ENCODE measurements around the gene EMC8.
A peak's percentile ranks its signal among the peaks of the same experiment; 100 is the strongest.
"Not testable (repeated sequence)": the region's sequence is repeated elsewhere in the genome, so short reads cannot be mapped to it uniquely, and the experiment has no call there.

Gene EMC8

DNA sequence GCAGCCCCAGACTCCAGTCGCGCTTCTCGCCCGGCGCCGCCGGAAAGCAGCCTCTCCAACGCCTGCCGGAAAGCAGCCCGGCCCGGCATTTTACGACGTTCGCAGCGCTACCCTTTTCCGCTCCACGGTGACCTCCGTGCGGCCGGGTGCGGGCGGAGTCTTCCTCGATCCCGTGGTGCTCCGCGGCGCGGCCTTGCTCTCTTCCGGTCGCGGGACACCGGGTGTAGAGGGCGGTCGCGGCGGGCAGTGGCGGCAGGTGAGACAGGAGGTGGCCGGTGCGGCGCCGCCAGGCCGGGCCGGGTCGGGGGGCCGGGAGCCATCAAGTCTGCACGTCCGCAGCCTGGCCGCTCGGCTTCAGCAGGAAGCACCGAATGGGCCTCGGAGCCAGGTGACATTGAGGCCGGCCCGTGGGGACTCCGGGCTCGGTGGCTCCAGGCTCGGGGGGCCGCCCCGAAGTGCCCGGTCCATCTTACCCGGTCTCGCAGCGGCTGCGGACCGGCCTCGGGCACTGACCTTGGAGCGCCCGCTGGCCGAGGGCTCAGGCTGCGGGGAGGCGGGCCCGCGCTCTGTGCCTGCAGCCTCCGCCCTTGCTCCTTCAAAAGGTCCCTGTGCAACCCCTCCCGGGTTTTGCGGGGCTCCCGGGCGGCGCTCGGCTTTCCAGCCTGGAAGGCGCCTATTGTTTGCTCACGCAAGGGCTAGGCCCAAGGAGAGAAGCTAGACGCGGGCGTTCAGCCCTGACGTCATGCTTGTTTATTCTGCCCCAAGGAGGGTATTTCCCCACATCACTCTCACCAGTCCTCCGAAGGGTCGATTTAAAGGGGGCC, at the start of gene EMC8, which contains the start of gene COX4I1:
Gene EMC8 (minus strand): TSS at position 48 of the 824 bp plus-strand sequence. CDS start 249 bp downstream, outside the sequence.
Gene COX4I1 (plus strand): TSS at position 199 of the 824 bp plus-strand sequence. CDS start 1,511 bp downstream, outside the sequence.
- DNase-seq, result peak; percentile 93

DNA sequence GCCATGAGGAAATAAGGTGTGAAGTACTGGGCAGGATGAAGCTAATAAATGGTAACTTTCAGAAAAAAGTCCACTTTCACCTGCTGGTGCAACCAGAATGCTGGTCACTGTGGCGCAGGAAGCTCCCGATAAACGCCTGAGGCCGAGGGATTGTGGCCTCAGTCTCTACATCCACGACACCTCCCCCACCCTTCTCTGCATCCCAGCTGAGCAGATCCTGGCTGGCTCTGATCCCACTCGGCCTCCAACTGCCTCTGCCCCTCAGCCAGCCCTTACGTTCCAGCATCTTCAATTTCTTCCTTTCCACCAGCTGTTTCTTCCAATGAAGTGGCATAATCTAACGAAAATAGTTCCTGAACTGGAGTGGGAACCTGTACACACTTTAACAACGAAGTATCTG, 49.6 kb upstream of the EMC8 start:
- no peak for DNase-seq

DNA sequence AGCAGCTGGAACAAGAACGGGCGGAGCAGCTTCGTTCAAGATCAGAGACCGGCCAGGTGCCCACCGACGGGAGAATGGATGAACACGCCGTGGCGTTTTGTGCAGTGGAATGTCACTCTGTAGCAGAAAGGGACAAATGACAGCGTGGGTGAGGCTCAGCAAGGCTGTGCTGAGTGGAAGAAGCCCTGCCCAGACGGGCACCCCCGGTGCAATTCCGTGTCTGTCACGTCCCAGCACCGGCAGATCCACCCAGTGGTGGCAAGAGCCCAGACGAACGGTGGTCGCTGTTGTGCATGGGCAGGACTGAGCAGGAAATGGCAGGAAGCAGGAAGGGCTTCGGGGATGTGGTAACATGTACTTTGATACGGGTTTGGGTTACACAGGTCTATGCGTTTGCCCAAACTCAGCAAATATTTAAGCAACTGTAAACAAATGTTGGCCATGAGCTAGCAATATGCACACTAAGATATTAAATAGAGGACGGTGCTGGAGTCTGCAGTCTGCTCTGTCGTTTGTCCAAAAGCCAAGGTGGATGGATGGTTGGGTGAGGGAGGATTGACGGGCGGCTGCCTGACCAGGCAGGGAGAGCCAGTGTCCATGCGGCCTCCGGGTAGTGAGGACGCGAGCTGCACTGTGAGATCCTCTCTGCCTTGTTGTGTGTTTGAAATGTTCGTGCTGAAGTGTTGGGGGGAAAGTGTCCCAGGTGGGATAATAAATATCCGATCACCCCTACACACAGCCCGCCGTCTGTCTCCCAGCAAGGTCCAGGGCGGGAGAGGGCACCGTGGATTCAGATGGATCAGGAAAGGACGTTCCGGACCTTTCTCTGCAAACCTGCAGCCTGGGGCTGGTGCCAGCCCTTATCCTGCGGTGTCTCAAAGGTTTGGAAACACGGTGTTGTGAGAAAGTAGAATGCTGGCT, 48.6 kb upstream of the EMC8 start:
- DNase-seq, result no peak

DNA sequence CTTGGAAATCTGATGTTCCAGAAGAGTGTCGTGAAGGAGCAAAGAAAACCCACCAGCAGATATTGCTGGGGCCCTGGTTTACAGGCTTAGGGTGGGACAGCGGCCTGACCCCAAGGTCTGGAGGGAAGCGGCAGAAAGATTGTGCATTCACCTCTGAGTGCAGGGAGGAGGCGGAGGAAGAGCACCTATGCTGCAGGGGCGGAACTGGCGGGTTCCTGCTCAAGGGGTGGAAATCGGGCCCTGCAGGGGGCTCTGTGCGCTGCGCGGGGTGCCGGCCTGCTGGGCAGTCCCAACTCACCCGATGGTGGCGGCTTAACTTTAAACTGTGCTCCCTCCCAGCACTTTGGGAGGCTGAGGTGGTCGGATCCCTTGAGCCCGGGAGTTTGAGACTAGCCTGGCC, 47.7 kb upstream of the EMC8 start:
- no peak for DNase-seq

DNA sequence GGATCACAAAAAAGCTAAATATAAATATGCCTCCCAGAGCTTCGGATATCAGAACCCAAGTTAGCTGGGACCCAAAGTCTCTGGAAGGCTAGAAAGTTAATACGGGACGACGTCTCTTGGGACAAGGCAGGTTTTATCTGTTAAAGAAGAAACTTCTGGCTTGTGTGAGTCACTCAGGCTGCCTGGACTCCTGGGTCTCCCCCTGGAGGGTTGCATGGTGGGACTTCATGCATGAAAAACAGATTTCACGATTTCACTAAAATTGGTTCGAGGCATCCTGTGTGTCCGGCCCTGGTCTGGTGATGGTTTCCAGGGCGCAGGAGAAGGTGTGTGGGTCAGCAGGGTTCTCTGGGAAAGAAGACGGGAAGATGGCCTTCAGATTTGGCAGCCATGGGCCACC, 47.1 kb upstream of the EMC8 start:
- DNase-seq, result no peak

DNA sequence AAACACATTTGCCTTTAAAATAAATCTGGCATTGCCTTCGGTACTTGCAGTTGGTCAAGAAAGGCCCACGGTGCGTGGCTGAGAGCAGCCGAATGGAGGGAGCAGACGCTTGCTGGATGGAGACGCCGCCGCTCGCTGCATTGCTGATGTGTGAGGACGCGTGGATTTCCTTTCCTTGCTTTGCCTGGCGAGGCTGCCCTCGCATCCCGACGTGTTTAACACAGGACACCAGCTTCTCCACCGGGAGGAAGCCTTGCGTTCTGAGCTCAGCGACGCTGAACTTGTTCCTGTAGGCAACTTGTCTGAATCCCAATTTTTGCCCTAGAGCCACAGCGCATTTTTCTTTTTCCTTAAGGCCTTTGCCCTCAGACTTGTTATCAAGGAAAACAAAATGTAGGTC, 45.9 kb upstream of the EMC8 start:
- DNase-seq, result no peak

DNA sequence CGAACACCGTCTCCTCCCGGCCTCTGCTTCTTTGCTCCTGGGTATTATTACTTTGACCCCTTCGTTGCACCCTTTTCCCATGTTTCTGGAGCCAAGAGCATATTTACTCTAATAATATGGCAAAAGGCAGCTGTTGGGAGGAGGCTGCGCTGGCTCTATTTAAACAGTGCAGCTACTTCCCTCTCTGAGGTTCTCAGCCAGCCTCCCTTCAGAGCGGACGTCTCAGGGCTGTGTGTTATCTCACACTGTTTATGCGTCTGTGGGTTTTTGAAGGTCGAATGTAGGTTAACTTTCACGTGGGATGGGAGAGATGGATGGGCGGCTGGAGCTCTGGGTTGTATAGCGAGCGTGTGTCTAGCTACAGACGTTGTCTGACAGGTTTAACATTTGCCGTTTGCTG, 45.4 kb upstream of the EMC8 start:
- no peak for DNase-seq

DNA sequence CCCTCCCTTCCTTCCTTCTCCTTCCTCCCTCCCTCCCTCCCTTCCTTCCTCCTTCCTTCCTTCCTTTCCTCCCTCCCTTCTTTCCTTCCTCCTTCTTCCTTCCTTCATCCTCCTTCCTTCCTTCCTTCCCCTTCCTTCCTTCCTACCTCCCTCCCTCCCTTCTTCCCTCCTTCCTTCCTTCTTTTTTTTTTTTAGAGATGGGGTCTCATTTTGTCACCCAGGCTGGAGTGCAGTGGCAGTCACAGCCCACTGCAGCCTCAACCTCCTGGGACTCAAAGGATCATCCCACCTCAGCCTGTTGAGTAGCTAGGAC, 44.8 kb upstream of the EMC8 start:
- no peak for DNase-seq

DNA sequence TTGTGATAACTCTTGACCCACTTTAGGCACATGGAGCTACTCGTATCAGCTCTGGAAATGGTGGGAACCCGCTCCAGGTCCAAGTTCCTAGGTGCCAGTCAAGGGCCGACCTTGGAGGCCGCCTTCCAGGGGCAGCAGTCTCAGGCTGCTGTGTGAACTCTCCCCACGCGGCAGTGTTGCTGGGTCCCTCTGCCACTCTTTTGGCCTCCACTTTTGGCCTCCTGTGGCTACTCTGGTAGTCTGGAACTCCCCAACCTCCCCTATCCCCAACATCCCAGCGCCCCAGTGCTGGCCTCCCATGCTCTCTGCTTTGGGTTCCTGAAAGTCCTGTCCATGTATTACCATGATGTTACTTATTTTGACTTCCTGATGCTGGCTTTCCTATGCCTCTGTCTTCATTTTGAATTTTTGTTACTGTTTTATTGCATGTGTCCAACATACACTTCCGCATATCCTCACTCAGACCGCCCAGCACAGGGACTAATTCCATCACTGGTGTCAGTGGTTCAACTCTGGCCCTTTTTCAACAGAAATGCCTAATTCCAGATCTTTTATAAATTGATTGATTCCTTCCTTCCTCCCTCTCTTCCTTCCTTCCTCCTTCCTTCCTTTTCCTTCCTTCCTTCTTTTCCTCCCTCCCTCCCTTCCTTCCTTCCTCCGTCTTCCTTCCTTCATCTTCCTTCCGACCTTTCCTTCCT, 44.3 kb upstream of the EMC8 start:
- DNase-seq, result no peak

DNA sequence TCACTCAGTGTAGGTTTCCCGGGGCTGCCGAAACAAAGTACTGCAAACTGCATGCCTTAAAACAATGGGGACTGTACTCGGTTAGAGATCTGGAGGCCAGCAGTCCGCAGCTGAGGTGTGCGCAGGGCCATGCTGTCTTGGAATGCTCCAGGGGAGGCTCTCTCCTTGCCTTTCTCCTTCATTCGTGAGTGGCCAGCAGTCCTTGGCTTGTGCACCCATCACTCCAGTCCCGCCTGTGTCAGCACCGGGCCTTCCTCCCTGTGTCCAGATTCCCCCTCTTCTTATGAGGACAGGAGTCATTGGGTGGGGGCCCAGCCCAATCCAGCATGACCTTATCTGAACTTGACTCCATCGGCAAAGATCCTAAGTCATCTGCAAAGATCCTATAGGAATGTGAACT, 43.5 kb upstream of the EMC8 start:
- DNase-seq, result no peak

DNA sequence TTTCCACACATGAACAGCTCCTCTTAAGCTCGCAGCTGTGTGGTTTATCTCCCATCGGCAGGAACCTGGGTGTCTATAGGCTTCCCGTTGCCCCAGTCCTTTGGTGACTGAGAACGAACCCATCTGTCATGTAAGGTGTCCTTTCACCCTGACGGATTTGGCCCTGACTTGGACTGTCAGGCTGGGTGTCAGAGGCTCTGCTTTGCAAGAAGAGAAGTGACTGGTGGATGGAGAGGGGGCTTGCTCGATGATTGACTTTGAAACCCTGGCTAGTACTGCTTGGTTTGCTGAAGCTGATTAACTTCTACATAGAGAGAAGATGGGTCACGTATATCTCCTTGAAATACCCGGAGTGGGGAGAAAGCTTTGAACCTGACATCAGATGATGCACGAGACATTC, 43.1 kb upstream of the EMC8 start:
- no peak for DNase-seq

DNA sequence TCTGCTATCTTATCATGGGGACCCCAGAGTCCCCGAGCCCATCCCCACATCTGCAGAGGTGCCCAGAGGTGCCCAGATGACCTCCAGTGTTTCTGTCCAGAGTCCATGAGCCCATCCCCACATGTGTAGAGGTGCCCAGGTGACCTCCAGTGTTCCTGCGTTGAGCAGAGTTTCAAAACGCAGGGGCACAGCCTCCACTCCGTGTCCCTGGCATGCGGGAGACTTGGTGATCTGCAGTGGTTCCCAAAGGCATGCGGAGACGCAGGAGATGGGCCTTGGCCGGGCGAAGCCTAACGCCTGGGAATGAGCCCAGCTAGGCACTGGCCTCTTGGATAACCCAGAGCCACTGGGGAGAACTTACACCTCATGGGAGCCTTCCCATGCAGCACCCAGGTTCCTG, 41.5 kb upstream of the EMC8 start:
- no peak for DNase-seq

DNA sequence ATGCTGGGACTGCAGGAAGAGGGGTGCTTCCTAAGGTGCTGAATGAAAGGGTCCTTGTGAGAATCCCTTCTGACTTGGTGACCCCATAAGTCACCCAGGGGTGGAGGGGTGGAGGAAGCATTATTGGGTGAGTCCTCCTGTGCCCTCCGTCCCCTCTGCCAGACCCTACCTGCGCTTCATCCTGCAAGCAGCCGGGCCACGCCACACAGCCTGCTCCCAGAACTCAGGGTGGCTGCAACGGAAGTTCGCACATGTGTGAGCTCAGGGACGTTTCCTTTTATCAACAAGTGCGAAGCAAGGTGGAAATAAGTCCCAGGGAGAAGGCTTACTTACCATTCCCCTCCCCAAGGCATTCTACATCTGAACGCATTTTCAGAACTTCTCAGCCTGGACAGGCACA, 41.1 kb upstream of the EMC8 start:
- no peak for DNase-seq

DNA sequence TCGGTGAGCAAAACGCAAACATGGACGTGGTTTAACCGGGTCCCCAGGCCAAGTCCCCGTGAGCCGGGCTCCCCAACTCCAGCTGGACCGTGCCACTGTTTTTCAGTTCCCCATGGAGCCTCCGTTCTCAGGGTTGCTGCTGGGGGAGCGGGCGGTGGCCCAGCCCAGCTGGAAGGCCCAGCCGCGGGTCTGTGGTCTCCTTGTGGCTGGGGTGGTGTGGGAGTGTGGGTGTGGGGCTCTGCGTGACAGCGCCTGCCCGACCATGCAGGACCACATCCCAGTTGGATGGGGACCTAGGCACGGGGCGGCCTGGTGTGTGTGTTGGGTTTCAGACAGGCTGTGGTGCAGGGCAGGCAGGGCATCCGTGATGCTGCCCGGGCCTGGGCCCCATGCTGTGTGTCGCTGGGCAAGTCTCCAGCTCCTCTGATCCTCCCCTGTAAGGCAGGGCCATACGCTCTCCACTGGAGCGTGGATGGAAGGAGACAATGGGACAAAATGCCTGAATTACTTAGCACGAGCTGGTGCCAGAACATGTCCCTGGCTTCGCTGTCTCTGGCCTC, 40.4 kb upstream of the EMC8 start:
- DNase-seq, result no peak

DNA sequence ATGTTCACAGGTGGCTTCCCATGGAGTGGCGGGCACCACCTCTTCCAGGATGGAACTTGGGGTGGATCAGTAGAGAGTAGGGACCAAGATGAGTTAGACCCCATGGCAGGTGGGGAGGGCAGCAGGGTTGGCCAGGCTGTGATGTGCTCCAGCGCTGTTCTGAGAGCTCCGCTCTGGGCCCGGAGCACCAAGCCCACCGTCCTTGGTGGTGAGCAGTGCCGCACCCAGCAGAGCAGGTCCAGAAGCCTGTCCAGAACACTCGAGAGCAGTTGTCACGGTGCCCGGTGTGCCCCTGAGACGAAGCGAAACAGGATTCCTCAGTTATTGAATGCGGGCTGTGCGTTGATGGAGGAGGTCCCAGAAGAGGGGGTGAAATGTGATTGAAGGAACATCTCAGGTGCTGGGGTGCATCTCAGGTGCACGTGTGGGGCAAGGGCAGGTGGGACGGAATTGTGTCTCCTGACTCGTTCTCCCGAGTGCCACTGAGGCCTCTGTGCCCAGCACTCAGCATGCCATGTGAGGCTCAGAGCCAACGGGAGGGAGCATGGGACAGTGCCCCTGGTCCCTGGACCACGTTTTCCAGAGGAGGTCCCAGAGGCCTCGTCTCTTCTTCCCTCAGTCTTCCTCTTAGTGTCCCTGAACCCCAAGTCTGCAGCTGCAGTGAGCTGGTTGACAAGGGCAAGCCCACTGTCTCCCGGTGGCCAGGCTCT, 39.7 kb upstream of the EMC8 start:
- DNase-seq, result no peak

DNA sequence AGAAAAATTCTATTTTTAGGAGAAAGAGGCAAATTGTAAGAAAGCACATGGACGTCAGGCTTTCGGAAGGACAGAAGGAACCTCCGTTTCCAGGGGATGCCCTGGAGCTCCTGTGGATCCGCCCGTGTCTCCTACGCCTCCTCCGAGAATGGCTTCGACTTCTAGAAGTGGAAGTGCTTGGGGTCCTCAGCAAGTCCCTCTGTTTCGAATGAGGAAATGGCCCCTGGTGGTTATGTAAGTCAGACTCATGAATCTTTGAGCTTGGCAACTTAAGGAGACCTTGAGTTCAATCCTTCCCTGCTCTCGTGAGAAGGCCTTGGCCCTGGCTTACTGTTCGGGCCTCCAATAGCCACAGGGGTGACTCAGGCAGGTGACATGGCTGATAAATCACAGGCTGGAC, 39.0 kb upstream of the EMC8 start:
- DNase-seq, result no peak

DNA sequence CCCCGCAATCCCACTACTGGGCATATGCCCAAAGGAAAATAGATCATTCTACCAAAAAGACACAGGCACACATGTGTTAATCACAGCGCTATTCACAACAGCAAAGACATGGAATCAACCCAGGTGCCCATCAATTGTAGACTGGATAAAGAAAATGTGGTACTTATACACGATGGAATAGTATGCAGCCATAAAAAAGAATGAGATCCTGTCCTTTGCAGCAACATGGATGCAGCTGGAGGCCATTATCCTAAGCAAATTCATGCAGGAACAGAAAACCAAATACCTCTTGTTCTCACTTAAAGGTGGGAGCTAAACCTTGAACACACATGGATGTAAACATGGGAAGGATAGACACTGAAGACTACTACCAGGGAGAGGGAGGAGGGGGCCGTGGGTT, 38.3 kb upstream of the EMC8 start:
- DNase-seq, result not testable (repeated sequence)

DNA sequence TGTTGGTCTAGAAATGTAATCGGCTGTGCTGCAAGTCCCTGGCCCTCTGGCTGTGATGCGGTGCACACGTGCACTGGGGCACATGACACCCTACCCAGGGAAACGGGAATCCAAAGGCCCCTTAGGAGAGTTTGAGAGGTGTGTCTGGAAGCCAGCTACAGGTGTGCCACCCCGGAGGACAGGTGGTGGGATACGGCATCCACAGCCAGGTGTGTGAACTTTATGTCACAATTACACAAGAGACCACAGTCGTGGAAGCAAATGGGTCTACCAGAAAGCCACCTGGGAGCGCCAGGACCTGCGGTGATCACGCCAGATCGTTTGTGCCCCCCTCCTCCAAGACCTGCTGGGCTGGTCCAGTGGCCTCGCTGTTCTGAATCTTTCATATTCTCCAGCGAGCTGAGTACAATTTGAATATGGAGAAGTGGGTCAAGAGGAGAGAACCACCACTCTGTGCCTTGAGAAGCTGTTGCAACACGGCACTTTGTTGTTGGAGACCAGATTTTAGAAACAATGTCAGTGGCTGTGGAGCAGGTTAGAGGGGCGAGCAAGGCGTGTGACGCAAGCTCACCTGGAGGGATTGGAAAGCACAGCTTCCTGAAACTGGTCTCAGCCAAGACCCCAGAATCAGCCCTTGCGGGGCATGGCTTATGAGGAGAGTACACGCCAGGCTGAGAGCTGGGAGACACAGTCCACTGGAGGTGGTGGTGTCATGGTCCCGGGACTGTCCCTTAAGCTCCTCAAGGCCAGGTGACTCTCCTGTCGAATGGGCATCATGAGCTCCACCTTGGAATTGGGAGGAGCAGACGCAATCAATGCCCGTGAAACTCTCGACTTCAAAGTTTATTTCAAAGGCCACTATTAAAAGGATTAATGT, 37.6 kb upstream of the EMC8 start:
- DNase-seq, result no peak

DNA sequence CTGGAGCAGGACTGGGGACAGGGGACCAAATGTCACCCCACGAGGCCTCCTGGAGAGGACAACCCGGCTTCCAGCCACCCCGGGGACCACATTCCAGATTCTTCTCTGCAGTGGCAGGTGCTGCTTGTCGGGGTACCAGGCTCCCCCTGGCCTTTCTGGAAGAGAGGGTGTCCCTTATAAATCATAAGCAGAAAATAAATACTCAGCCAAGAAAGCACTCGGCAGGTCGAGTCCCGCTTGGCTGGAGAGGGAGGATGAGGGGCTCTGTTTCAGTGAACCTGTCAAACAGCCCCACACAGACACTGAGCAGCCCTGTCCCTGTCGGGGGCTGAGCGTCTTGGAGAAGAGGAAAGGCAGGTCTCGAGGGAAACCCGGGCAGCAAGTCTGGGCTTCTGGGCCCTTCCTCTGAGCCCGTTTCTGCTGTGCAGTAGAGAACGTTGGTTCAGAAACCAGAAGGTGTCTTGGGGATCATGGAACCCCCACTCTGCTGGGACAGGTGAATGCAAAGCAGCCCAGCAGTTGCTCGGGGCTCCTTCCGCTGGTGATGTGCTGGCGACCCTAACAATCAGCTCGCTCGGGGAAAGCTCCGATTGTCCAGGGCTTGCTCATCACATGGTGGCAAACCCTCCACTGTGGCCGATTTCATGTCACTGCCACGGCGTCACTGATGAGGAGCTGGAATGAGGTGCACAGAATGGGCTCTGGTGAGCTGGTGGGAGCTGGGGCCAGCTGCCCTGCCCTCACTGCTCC, 36.8 kb upstream of the EMC8 start:
- no peak for DNase-seq

DNA sequence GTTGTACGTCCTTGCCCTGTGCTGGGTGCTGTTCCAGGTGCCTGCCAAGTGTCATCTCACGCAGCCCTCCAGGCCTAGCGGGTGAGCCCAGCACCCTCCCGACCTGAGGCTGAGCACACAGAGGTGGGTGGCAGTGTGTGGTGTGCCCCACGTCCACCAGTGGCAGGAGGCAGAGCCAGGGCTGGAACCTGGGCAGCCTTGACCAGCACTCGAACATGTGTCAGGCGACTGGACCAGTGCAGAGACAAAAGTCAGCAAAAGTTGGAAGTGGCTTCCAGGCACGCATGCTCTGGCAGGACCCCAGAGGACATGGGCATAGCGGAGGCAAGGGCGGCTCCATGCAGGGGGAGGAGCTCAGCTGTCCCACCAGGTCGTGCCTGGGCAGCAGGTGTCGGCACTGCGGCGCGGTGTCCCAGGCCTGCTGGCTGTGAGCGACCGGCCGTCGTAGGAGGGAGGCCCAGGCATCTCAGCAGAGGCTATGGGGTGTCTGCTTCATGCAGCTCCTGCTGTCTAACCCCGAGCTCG, 35.9 kb upstream of the EMC8 start:
- no peak for DNase-seq
